ENCODE results near the gene OR2W1.

DNA sequence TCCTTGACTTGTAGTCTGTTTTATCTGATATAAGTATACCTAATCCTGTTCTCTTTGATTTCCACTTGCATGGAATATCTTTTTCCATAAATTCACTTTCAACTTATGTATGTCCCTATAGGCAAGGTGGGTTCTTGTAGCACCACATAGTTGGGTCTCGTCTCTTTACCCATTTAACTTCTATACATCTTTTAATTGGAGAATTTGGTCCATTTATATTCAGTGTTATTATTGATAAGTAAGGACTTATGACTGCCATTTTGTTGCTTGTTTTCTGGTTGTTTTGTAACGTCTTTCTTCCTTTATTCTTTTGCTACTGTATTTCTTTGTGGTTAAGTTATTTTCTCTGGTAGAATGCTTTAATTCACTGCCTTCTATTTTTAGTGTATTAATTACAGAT, 25.3 kb downstream of the OR2W1 start:
- TF ChIP-seq CTCF (conservative IDR thresholded peaks at IDR 0.05; ENCODE audit: low read depth, low read length) = no peak
- no peak for TF ChIP-seq EZH2 (IDR thresholded peaks at IDR 0.05; ENCODE audit: borderline replicate concordance, low read depth, low read length, poor library complexity, severe bottlenecking)

All from A673 (cell line).